NCI-H2196 (cell line): ENCODE results near the gene LINC01488.

Experiments used
- DNase-seq: peaks from one replicate; lab custom pipeline; 2025; ENCODE audit not compliant: unreplicated experiment; lab: John Stamatoyannopoulos, UW

The LINC01488 gene

DNA sequence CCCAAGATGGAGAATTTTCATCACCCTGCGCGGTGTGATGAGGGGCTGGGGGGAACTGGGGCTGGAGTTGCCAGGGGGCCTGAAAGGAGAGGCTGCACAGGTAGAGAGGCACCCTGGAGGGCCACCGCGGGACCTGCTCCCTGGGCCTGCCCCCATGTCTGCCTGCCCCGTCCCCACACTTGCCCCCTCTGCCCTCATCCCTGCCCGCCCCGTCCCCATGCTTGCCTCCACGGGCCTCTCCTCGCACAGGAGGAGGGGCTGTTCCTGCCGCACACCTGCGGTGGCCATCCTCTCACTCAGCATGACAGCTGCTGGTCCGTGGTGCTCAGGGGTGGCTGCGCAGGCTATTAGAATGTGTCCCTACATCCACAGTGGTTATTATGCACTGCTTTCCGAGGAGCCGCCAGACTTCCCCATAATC, 43.5 kb downstream of the LINC01488 start:
- no peak for DNase-seq

- no peak for DNase-seq
Observed at GRCh38 chr11:69525516-69526452, 44.3 kb downstream of the LINC01488 start.

GRCh38 chr11:69526453-69526810, 45.0 kb downstream of the LINC01488 start:
- no peak for DNase-seq

GRCh38 chr11:69529001-69529400, 47.5 kb downstream of the LINC01488 start:
- DNase-seq = no peak

GRCh38 chr11:69530278-69531070, 49.0 kb downstream of the LINC01488 start:
- DNase-seq = no peak

DNA sequence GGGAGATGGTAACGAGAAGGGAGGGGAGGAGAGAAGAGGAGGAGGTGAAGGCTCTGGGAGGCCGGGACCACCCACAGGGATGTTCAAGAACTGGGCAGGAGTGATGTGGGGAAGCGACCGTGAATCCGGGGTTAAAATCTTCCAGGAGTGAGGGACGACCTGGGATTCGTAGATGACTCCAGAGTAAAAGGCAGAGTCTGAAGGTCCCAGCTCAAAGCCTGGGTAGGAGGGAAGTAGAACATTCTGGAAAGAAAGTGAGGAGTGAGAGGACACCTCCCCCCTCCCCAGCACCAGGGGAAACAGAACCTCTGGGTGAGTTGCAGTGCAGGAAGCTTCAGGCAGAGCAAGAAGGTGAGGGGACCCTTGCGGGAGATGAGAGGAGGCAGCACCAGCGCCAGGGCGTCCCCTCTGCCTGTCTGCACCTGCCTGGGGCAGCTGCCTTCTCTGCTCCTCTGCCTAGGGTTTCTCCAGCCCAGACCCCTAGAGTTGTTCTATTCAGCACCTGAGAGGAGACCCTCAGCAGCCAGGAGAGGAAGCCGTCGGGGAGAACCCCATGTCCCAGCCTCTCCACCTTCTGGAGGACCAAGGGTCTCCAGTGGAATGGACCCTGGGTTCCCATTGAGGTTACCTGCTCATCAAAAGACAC, 49.7 kb downstream of the LINC01488 start:
- no peak for DNase-seq

DNA sequence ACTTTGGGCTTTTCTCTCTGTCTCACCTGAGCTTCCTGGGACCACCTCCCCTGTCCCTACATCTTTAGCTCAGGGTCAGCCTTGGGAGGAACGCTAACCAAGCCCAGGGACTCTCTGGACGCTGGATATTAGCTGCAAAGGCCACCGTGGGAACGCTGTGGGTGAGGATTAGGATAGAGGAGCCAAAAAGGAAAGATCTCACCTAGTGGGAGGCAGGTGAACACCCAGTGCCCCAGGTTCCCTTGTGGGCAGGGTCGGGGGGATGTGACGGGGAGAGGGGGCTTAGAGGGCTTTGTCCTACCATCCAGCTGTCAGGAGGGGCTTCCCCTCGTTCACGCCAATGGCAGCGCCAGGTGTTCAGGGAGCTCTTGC, 50.2 kb downstream of the LINC01488 start:
- DNase-seq = no peak

DNA sequence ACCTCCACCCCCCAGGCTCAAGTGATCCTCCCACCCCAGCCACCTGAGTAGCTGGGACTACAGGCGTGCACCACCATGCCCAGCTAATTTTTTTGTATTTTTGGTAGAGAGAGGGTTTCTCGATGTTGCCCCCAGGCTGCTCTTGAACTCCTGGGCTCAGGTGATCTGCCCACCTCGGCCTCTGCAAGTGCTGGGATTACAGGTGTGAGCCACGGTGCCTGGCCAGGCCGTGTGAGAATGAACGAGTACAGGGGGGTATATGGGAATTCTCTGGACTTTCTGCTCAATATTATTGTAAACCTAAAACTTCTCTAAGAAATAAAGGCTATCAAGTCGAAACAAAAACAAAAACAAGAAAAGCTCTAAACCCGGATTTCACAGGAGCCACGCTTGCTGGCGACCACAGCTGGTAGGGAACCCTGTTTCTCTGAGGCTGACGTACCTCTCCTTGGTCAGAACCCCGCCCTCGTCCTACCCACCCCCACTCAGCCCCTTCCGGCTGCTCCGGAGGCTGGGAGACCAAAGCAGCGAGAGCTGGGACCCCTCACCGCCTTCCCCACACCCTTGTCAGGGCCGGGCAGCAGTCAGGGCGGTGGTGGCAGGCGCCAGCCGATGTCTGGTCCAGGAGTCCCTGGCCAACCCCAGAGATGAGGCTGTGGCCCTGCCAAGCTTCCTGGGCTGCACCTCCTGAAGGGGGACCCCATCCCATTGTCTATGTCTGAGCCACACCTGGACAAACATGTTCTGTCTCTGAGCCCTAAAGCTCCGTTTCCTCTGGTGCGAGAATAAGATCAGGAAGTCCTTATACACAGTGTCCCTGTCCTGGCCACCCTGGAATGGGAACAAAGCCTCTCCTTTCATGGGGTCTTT, 52.1 kb downstream of the LINC01488 start:
- DNase-seq = no peak

DNA sequence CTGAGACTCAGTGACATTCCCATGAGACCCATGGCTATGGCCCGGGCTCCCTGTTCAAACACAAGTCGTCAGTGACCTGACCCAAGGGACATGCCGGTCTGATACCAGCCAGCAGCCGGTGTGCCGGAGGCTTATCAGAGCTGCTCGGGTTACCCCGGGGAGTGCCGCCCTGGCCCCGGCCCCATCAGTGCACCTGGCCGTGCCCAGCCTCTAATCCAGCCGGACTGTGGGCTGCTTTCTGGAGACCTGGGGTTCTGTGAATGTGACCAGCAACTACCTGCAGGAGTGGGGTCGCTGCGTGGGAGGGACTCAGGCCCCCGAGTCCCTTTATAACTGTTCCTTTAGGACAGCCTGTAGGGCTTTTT, 52.7 kb downstream of the LINC01488 start:
- DNase-seq = peak; percentile 3

GRCh38 chr11:69535908-69536307, 54.4 kb downstream of the LINC01488 start:
- DNase-seq = no peak

DNA sequence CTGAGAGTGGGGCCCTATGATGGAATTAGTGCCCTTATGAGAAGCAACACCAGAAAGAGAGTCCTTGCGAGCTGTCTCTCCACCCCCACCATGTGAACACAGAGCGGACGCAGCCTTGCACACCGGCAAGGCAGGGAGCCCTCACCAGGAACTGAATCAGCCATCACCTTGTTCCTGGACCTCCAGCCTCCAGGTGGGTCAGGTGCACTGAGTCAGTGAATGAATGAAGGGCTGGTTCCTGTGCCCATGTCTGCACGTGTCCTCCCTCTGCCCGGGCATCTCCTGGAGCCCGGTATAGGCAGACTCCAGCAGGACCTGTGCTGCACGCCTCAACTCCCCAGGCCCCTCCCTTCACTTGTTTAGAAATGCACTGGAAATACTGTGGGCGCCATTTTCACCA, 54.9 kb downstream of the LINC01488 start:
- no peak for DNase-seq

DNA sequence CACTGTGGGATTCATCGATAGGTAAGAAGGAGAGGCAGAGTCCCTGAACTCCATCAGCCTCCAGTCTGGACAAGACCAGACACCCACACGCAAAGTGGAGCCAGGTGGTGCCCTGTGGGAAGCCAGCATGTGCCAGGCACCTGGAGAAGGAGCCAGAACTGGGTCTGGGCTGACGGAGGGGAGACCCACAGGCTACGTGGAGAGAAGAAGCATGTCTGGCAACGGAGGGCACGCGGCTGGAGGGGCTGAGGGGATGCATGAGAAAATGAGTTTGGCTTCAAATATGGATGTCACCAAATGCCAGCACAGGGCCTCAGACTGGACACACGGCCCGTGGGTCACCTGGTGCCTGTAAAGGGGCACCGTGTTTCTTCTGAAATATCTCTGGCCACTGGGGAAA, 55.7 kb downstream of the LINC01488 start:
- no peak for DNase-seq

DNA sequence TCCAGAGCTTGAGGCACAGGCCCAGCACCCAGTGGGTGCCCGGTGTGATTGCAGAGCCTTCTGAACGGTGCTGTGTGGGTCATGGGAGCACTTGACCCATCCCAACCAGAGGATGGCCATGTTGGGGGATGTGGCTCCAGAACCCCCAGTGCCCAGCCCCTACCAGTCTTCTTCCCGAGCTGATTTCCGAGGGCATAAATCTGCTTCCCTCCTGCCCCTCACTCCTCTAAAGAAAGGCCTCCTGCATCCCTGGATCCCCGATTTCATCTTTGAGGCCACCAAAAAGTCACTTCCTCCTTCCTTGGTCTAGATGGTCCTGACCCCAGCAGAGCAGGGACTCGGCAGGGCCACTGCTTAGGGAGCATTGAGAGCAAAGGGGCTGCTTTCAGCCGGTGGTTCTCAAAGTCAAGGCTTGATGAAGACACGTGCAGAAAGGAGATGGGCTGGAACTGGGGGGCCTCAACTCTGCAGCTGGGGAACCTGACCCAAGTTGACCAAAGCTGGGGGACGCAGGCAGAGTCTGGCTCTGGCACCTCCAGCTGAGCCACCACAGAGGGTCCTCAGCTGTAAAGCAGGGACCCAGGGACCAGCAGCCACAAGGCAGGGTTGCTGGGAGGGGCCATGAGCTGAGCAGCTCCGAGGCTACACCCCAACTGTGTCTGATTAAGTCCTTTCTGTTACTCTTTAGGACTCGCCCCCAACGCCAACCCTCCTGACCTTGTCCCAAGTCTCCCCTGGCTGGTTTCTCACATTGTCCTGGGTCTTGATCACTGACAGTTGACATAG, 56.6 kb downstream of the LINC01488 start:
- no peak for DNase-seq

DNA sequence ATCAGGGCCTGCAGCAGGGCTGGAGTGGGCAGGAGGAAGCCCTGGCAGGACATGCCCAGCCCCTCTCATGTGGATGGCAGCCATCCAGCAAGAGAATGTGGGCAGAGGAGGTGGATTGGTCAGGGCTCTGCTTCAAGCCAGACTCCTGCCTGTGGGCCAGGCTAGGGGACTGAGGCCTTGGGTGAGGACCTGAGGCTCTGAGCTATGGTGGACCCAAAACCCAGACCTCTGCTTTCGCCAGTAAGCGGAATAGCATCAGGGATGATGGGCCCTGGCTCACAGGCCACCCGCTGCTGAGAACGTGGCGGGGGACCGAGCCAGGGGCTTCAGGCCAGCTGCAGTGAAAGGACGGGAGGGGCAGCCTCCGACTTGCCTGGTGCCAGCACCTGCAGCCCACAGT, 57.4 kb downstream of the LINC01488 start:
- DNase-seq = no peak

GRCh38 chr11:69539416-69540117, 58.1 kb downstream of the LINC01488 start:
- no peak for DNase-seq

DNA sequence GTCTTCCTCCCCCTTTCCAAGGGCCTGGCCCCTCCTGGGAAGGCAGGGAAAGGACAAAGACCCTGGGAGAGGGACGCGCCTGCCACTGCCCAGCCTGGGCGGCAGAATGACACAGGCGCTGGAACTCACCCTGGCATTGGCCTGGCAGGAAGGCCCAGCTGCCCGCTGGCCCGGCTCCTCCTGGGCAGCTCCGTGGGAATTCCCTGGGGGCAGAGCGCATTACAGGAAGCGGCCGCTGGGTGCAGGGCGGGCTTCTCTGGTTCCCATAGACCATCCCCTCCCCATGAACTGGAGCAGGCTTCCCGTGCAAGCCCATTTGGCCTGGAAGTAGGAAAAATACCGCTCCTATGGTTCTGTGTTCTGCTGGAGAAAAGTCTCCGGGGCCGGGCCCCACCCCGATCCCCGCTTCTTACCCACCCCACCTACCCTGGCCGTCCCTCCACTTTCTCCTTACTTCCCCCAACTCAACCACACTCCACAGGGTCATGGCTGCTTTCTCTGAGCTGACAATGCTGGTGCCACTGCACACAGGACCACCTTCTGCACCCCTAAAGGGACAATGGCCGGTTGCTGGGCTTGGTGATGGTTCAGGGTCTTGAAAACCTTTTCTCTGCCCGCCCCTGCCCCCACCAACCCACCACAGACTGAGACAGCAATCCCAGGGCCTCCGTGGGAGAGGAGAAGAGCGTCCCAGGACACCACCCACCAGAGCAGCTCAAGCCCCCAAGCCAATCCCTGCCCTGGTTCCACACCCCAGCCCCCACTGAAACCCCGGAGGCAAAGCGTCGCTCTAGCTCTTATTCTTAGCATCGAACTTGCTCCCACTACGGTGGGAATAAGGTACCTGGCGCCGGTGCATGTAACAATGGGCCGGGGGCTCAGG, 58.9 kb downstream of the LINC01488 start:
- DNase-seq = no peak

DNA sequence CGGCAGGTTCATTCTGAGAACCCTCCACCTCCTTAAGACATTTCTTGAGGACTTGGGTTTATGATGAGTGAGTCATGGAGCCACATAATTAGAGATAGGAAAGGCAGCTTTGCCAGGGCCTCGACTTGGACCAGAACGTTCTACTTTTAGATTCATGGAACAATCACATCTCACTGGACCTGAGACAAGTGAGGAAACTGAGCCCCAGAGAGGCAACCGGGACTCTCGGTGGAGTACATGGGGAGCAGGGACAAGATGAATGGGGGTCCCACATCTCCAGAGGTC, 59.5 kb downstream of the LINC01488 start:
- no peak for DNase-seq

DNA sequence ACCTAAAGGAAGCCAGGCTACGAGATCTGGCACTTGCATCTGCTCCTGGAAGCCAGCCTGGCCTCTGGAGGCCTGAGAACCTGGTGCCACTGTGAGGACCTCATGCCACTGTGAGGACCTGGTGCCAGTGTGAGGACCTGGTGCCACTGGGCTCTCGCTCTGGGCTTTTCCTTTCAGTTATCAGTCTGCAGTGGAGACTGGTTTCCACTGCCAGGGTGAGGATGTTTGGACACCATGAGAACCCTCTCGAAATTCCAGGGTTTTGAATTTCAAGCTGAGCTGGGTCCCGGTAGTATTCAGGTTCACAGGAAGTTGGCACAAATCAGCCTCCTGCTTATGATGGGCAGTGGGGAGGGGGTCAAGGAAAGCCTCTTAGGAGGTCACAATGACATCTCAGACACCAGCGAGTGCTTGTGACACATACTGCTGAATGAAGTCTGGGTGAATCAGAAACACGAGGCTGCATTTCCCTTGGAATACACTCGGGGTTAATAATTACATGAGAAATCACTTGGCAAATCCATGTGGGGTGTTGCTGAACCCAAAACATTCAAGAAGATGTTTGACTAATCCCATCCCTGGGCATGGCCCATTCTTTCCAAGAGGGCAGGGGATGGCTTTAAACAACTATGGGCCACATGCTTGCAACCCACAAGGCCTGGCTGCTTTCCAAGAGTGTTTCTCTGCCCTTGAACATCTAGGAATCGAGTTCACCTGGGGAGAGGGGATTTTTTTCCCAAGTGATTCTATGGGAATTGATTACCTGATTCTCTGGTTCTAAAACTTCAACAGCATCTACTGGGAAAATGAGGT, 60.2 kb downstream of the LINC01488 start:
- DNase-seq = peak; percentile 17
